Measurements from ENCODE around the gene RP9. TPM values are rescaled to one million over a fixed set of nuclear protein-coding genes. Genes with fewer than 3 reads are reported as not detected.

RP9 gene, protein sequence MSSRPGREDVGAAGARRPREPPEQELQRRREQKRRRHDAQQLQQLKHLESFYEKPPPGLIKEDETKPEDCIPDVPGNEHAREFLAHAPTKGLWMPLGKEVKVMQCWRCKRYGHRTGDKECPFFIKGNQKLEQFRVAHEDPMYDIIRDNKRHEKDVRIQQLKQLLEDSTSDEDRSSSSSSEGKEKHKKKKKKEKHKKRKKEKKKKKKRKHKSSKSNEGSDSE
- 20.0 TPM for total RNA-seq
- long read RNA-seq, transcript RP9-201 (6 exons, 1,121 nt), result major isoform, 16 of 17 reads
- long read RNA-seq, partial matches to known transcripts, result 0 of 17 reads
- long read RNA-seq, other reads (novel, unspliced or antisense), result 1 of 17 reads

DNA sequence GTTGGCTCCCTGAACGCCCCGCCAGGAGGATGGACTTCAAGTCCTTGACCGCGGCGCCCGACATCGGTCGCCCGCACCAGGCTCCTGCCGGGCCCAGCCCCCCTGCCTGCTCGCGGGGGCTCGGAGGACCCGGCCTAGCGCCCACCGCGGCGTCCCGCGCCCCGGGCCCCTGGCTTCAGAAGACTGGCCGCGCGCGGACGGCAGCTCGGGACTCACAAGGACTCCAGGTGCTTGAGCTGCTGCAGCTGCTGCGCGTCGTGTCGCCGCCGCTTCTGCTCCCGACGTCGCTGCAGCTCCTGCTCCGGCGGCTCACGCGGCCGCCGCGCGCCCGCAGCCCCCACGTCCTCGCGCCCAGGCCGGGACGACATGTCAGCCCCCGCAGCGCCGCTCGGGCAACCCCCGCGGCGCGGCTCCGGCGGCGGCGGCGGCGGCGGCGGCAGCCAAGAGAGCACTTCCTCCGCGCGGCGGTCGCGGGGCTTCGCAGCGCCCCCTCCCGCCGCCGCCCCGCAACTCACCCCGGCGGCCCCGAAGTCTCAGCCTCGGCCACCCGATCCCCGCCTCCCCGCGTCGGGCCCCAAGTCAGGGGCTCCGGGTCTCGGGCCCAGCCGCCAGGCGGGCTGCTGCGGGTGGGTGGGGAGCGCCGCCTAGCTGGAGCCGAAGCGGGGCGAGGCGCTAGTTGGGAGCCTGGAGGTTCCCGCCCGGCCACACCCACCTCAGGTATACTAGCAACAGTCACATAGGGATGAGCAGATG is at the start of gene RP9:
TSS of gene RP9 (minus strand) at position 400 of the 753 bp plus-strand sequence. CDS start at position 368, 32 bp downstream.
- intact Hi-C loops (cut with DNase I), result loop anchor here (2.0 to 10.0 kb wide), 4 partner anchors 47 to 344 kb away; partner anchors contain the start of gene NT5C3A
- ATAC-seq (peak; percentile 89), DNase-seq (ENCODE audit: missing footprints) (peak; percentile 88)

DNA sequence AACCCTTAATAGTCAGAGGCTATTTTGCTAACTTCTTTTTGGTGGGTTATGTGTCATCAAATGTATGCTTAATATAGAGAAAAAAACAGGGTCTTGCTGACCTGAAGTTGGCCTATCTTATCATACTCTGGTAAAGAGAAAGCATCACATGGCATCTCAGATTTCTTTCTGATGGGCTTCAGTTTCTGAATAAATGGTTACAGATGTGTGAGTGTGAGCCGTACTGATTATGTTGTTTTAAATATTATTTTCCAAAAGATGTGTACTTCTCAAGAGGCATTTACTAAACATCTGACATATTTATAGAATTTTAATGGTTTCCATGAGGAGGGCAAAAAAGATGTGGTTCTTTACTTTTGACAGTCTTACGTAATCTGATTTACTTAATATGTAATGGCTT is 48.6 kb upstream of the RP9 start:
- no peak for ATAC-seq
- intact Hi-C loops (cut with DNase I), result no loop called here
- no peak for DNase-seq (ENCODE audit: missing footprints)

DNA sequence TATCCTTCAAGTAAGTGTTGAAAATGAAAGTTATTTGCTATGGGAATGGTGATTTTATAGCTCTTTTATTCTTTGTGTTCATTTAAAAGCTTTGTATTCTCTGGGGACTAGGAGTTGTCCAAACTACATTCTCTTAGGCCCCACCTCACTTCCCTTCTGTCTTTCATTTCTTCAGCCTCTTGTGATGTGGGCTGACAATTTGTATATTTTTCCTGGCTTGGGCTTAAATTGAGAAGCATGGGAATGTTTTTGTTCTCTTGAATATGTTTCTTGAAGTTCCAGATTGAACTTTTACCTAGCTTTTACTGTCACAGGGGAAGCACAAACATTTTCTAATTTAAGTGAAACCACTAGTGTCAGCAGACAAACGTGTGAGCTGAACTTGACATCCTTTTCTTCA is 48.1 kb upstream of the RP9 start:
- intact Hi-C loops (cut with DNase I), result no loop called here
- ATAC-seq (no peak), DNase-seq (ENCODE audit: missing footprints) (no peak)

DNA sequence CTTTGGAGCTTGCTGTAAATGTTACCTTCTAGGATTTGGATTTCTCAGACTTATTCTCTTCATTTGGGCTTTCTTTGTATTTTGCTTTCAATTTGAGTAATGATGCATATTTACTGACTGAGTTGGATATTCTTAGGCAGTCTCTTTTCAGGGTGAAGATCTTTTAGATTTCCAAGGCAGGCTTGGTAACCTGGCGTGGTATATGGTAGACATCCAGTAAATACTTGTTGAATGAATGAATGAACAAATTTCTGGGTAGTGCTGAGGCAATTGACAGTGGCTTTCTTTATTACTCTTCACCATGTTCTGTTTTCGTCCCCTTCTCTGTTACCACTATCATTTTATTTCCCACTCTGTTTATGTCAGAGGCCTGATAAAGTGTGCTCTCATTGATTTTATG is 47.2 kb upstream of the RP9 start:
- no peak for ATAC-seq
- DNase-seq (ENCODE audit: missing footprints), result no peak
- intact Hi-C loops (cut with DNase I), result no loop called here

DNA sequence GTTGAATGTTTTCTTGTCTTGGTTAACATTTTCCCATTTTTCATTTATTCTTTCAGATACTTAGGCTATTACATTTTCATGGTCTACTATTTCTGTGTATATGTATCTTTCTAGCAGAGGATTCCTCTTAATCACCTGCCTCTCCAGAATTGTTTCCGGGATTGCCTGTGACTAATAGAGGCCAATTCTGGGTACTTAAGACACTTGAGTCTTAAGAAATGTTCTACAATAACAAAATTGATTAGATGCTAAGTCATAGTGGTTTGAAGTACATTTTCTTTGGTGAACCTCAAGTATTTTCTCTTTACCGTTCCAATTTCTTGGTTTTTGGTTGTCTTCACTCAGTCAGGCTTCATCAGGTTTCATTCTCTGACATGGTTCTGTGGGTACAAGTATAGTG is 46.6 kb upstream of the RP9 start:
- intact Hi-C loops (cut with DNase I), result no loop called here
- ATAC-seq (no peak), DNase-seq (ENCODE audit: missing footprints) (no peak)

DNA sequence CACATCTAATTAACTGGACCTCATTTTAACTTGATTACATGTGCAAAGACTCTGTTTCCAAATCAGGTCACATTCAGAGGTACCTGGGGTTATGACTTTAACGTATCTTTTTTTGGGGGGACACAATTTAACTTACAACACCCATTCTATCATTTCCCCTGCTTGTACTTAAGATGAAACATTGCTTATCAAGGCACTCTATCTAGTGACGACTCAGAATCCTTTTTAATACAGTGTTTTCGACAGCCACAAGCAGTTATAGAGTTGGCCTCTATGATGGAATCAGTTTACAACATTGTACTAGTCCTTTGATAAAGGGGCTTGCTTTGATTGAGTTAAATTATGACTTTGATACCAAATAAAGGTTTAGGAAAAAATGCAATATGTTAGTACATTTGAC is 42.9 kb upstream of the RP9 start:
- ATAC-seq (no peak), DNase-seq (ENCODE audit: missing footprints) (no peak)
- intact Hi-C loops (cut with DNase I), result no loop called here

DNA sequence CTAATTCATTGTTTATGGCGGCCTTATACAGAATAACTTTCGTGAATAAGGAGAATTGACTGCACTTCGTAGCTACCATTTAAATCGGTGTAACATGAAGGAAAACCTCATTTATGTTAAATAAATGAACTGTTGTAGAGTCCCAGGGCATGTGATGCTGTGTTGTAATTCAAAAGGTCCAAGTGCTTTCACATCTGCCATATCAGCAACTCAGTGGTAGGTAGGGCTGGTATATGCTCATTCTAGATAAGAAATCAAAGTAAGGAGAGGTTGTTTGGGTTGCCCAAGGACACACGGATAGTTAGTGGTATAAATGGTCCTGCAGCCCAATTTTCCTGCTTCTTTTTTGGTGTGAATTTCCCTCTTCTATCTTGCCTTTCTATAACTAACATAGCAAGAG is 36.0 kb upstream of the RP9 start:
- ATAC-seq (no peak), DNase-seq (ENCODE audit: missing footprints) (no peak)
- intact Hi-C loops (cut with DNase I), result no loop called here

DNA sequence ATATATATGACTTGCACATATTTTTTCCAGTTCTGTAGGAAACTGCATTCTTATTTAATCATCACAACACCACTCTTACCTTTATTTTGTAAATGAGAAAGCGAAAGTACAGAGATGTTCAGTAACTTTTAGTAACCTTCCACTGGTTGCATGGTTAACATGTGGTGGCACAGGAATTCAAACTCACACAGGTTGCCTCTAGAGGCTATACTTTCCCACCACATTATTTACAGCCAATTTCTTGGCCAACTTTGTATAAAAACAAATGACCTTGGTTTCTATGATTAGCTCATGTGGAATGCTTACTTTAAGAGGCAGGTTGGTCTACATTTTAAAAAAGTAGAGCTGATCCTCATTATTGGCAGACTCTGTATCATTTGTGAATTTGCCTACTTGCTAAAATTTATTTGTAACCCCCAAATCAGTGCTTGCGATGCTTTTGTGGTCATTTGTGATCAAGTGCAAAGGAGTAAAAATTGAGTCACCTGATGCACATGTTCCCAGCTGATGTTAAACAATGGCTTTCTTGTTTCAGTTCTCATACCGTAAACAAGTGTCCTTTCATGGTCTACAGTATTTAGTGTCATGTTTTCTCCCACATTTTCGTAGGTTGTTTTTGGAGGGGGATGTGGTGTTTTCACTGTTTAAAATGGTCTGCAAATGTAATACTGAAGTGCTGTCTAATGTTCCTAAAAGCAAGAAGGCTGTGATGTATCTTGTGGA is 35.0 kb upstream of the RP9 start:
- intact Hi-C loops (cut with DNase I), result no loop called here
- ATAC-seq, result no peak
- no peak for DNase-seq (ENCODE audit: missing footprints)

DNA sequence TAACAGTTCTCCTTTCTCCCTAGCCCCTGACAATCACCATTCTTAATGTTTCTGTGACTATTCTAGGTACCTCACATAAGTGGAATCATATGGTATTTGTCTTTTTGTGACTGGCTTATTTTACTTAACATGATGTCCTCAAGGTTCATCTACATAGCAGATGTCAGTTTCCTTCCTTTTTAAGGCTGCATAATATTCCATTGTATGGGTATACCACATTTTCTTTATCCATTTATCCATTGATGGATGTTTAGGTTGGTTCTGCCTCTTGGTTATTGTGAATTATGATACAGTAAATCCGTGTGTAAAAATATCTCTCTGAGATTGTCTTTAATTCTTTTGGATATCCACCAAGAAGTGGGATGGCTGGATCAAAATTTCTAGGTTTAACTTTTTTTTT is 33.4 kb upstream of the RP9 start:
- no peak for DNase-seq (ENCODE audit: missing footprints)
- intact Hi-C loops (cut with DNase I), result no loop called here
- no peak for ATAC-seq

DNA sequence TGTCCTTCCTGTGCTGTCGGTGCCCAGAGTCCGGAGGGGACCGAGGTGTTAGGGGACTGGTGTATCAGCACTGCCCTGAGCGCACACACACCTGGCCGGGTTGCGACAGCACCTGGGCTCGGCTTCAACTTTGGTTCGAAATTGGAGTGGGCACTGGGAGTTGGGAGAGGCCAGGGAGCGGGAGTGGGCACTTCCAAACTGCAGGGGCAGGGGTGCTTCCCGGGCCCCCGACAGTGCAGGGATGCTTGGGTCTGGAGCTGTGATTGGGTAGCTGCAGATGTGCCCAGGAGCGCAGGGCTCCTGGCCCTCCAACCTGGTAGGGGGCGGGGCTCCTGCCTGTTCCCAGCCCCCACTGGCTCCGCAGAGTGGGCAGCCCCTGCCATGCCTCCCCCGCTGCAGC is 27.9 kb upstream of the RP9 start:
- ATAC-seq (no peak), DNase-seq (ENCODE audit: missing footprints) (no peak)
- intact Hi-C loops (cut with DNase I), result no loop called here

DNA sequence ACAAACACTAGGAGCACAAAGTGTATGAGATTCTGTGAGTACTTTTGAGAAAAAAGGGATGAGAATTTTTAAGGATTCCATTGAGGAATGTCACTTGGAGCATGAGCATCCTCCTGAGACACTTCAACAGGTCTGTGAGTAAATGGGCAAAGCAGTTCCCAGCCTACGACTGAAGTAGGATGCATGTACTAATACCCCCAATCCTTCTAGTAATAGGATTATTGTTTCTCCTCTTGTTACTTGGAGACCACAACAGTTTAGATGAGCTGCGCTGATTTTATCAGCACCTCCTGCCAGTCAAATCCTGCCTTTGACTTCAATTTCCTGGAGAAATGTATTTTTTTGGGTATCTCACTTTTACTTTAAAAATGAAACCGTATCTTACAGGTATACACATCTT is 21.0 kb upstream of the RP9 start:
- no peak for ATAC-seq
- intact Hi-C loops (cut with DNase I), result no loop called here
- no peak for DNase-seq (ENCODE audit: missing footprints)

DNA sequence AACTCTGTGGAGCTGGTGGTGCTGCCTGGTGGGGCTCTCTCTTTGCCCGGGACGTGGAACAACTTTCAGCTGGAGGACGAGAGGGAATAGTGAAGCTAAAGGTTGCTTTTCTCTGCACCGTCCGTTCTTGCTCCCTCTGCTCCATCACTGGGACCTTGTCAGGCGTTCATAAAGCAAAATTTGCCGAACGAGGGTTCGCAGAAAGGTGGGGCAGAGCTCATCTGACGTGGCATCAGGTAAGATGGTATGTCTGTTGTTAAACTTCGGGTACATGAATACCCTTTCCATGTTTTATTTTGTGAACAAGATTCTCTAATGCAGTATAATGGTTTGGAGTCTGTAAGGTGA is 20.6 kb upstream of the RP9 start:
- ATAC-seq (peak; percentile 0), DNase-seq (ENCODE audit: missing footprints) (no peak)
- intact Hi-C loops (cut with DNase I), result no loop called here

DNA sequence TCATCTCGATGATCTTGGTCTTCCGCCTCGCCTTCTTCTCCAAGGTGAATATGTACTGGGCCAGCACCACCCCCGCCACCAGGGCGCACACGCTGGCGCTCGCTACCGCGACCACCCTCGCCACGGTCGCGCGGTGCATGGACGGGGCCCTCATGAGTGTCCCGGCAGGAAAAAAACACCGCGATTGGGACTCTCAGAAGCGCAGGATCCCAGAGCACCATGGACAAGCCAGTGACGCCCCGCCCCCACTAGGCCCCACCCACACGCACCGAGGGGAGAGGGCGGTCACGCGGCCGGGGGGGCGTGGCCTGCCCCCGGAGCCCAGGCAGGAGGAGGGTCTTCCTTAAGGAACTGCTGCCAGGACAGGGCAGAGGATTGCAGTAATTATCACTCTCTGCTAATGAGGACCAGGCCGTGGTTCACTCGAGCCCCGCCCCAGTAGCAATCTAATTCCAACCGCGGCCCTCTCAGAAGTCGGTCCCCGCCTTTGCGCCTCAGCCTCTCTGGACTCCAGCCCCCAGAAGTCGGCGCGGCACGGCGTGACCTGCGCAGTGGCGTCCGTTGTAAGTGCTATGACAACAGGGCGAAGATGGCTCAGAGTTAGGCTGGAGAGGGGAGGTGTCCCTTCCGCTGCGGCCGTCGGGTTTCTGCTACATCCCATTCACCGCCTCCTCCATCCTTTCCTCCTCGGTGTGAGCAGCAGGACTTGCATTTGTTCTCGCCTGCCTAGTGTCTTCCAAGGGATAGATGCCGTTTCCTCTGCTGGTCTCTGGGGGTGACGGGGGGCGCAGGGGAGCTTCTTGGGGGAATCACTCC is 20.0 kb upstream of the RP9 start, which contains the start of gene BBS9:
TSS of gene BBS9 (plus strand) at position 575 of the 816 bp plus-strand sequence. CDS start 16,689 bp downstream, outside the sequence.
- DNase-seq (ENCODE audit: missing footprints) (peak; percentile 97), ATAC-seq (peak; percentile 99)
- intact Hi-C loops (cut with DNase I), result no loop called here

DNA sequence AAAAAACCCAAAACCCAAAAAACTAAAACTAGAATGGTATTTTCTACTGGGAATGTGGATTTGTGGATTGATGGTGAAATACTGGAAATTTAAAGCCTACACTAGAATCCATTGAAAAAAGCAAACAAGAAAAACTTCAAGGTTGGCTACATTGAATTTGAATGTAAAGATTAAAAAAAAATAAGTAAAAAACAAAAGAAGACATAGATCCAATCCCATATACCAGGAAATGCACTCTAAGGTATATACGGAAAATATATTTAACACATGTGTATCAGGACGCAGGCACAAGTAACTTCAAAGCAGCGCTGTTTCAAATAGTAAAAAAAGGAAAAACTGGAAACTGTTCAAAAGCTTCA is 19.4 kb upstream of the RP9 start:
- ATAC-seq (no peak), DNase-seq (ENCODE audit: missing footprints) (no peak)
- intact Hi-C loops (cut with DNase I), result no loop called here

DNA sequence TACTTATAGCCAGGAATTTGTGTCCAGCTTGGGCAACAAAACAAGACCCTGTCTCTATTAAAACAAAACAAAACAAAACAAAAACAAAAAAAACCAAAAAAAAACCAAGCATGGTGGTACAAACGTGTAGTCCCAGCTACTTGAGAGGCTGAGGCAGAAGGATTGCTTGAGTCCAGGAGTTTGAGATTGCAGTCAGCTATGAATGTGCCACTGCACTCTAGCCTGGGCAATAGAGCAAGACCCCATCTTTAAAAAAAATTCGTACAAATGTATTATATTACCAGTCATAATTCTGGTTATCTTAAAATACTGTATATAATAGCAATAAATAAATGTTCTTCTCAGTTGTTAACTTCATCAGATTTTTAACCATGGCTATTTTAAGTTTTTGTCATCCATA is 17.9 kb upstream of the RP9 start:
- ATAC-seq (no peak), DNase-seq (ENCODE audit: missing footprints) (no peak)
- intact Hi-C loops (cut with DNase I), result no loop called here

DNA sequence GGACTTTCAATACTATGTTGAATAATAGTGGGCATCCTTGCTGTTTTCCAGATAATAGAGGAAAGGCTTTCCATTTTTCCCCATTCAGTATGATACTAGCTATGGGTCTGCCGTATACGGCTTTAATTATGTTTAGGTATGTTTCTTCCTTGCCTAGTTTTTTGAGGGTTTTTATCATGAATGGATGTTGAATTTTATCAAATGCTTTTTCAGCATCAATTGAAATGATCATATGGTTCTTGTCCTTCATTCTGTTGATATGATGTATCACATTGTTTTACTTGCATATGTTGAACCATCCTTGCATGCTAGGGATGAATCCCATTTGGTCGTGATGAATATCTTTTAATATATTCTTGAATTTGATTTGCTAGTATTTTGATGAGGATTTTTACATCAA is 9.2 kb upstream of the RP9 start:
- DNase-seq (ENCODE audit: missing footprints) (no peak), ATAC-seq (no peak)
- intact Hi-C loops (cut with DNase I), result no loop called here

DNA sequence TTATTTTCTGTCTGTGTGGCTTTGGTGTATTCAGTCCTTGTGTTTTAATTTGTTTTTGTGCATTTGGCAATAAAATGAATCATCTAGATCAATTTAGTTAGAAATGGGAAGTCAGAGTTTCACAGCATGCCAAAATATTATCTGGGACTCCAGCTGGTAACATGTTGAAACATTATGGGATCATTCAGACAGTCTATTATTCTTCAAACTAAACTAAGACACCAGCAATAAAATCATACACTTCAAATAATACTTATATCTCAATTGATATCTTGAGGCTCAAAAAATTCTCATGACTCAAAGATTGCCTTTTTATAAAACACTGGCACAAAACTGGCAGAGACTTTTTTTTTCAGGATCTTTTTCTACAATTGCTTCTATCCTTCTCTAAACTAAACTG is 5.8 kb upstream of the RP9 start:
- DNase-seq (ENCODE audit: missing footprints) (no peak), ATAC-seq (no peak)
- intact Hi-C loops (cut with DNase I), result no loop called here

DNA sequence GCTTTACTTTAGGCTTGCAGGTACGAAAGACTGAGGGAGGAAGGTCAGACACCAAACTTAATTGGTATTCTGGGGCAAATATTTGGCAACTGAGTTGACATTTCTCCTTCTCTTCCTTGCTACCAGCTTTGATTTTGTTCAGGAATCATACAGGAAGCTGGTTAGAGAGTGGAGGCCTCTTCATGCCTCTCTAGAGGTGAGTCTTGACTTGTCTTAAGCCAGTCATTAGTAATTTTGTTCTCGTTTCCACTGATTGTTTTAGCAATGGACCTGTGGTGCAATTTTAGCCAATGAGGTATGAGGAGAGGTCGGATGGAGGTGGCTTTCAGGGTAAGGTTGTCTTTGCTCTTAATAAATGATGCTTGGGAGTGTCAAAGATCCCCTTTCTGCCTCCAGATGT is 2.4 kb upstream of the RP9 start:
- intact Hi-C loops (cut with DNase I), result no loop called here
- DNase-seq (ENCODE audit: missing footprints) (no peak), ATAC-seq (no peak)

DNA sequence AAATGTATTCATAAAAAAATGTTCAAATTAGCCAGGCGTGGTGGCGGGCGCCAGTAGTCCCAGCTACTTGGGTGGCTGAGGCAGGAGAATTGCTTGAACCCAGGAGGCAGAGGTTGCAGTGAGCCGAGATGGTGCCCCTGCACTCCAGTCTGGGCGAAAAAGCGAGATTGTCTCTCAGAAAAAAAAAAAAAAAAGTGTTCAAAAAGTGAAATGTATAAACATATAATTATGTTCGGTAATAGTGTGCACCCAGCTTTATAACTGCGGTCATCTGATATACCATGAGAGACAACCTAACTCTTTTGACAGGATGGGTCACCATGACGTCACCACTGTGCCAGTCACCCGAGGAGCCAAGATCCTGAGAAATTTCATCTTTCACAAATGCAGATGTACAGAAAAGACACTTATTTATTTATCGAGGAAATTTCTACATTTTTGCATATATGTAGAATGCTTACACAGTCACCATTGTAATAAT is 594 bp upstream of the RP9 start:
- ATAC-seq (no peak), DNase-seq (ENCODE audit: missing footprints) (no peak)
- intact Hi-C loops (cut with DNase I), result loop anchor here (2.0 to 10.0 kb wide), 4 partner anchors 47 to 345 kb away; partner anchors contain the start of gene NT5C3A

All from Right ventricle myocardium inferior (tissue), 1 donor.